ENCODE measurements around the gene HPCA.

The HPCA gene

GRCh38 chr1:32859915-32860314 is 26.4 kb upstream of the HPCA start:
- Histone ChIP-seq H2BK15ac (replicated peaks; ENCODE audit: low read depth) (no peak overlapping the region), H3K4me3 (ENCODE audit: low read length) (no peak overlapping the region), H2BK5ac (ENCODE audit: low read length) (no peak overlapping the region), H3K27ac (ENCODE audit: low read depth, low read length) (no peak overlapping the region), H3K18ac (ENCODE audit: low read length) (no peak overlapping the region), H3K36me3 (ENCODE audit: control insufficient read depth, insufficient read depth, low read length) (no peaks in the 10 kb centered on the region), H3K79me1 (ENCODE audit: low read length) (no peaks in the 10 kb centered on the region), H3K4me2 (ENCODE audit: low read length) (no peak overlapping the region), H3K27me3 (ENCODE audit: insufficient read depth, low read length, poor library complexity) (no peaks in the 10 kb centered on the region), H3K9ac (ENCODE audit: low read length) (no peak overlapping the region), H3K79me2 (ENCODE audit: control insufficient read depth, insufficient read depth, low read length) (no peaks in the 10 kb centered on the region), H3K23ac (ENCODE audit: low read length) (no peak overlapping the region), H2BK120ac (ENCODE audit: low read depth, low read length) (no peak overlapping the region), H4K5ac (ENCODE audit: low read length) (no peak overlapping the region), H3K4me1 (ENCODE audit: control insufficient read depth, low read depth, low read length) (no peaks in the 10 kb centered on the region), H3K4ac (ENCODE audit: low read depth, low read length) (no peak overlapping the region), H3K56ac (ENCODE audit: low read length) (no peak overlapping the region), H4K8ac (ENCODE audit: low read depth, low read length) (no peak overlapping the region), H2AK5ac (ENCODE audit: low read length) (no peak overlapping the region)
- no CpG with 5 or more reads among the region's 2 CpGs for WGBS (ENCODE audit: extremely low coverage, insufficient coverage, low lambda C conversion rate)
- DNase-seq = no peak

DNA sequence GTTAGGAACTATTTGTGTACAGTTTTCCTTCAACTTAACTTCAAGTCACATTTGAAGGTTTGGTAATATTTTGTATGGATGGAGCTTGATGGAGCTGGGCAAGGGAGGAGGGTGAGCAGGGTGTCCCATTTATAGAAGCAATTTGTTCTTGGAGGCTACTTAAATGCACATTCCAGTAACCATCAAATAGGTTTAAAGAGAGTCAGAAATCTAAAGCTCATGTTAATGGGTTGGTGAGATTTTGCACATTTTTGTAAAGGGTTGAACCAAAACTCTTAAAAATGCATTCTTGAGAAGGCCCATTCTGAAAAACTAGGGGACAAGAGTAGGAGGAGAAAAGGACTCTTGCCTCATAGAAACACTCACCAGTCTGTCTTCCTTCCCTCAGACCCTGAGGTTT is 25.7 kb upstream of the HPCA start:
- no peaks in the 10 kb centered on the region for H3K4me1 ChIP-seq (ENCODE audit: control insufficient read depth, low read depth, low read length)
- H3K56ac ChIP-seq (ENCODE audit: low read length) = no peak overlapping the region
- H3K27ac ChIP-seq (ENCODE audit: low read depth, low read length) = no peak overlapping the region
- H3K4me3 ChIP-seq (ENCODE audit: low read length) = no peak overlapping the region
- H2BK5ac ChIP-seq (ENCODE audit: low read length) = no peak overlapping the region
- no peak overlapping the region for H3K4ac ChIP-seq (ENCODE audit: low read depth, low read length)
- H3K18ac ChIP-seq (ENCODE audit: low read length) = no peak overlapping the region
- no peaks in the 10 kb centered on the region for H3K36me3 ChIP-seq (ENCODE audit: control insufficient read depth, insufficient read depth, low read length)
- no peak overlapping the region for H4K8ac ChIP-seq (ENCODE audit: low read depth, low read length)
- H3K9ac ChIP-seq (ENCODE audit: low read length) = no peak overlapping the region
- no peak overlapping the region for H2BK120ac ChIP-seq (ENCODE audit: low read depth, low read length)
- no peak overlapping the region for H4K5ac ChIP-seq (ENCODE audit: low read length)
- no peaks in the 10 kb centered on the region for H3K79me2 ChIP-seq (ENCODE audit: control insufficient read depth, insufficient read depth, low read length)
- H3K79me1 ChIP-seq (ENCODE audit: low read length) = no peaks in the 10 kb centered on the region
- no peak overlapping the region for H2BK15ac ChIP-seq (replicated peaks; ENCODE audit: low read depth)
- no peak overlapping the region for H3K23ac ChIP-seq (ENCODE audit: low read length)
- DNase-seq = no peak
- H3K4me2 ChIP-seq (ENCODE audit: low read length) = no peak overlapping the region
- no peak overlapping the region for H2AK5ac ChIP-seq (ENCODE audit: low read length)
- H3K27me3 ChIP-seq (ENCODE audit: insufficient read depth, low read length, poor library complexity) = no peaks in the 10 kb centered on the region

DNA sequence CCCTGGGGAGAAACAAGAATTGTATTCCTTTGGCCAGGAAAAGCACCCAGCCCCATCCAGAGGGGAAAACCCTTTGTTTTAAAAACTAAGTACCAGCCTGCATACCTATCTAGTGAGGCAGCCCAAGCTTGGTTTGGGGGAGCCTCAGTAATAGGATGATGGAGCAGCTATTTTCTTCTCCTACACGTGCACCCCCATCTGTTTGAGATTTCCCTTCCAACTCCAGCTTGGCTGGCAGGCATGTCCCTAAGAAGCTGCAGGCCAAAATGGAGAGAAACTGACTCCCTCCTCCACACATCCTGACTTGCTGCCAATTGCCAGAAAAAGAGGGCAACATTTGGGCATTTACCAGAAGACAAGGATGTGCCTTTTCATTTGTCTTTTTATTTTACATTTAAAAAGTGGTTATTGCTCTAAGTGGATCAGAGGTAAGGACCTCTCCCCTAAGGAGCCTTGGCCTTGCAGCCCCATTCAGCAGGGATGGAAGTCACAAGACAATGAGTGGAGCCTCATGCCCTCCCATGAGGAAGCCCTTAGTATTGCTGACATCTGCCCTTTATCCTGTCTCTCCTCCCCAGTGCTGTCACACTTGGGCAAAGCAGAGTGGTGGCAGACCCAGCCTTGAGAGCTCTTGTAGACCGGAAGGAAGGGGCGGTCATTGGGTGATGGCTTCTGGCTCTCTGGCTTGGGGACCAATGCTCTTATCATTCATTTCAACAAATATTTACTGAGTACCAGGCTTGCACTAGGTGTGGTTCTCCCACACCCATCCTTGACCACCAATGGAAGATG is 24.2 kb upstream of the HPCA start:
- H2AK5ac ChIP-seq (ENCODE audit: low read length) = no peak overlapping the region
- H4K5ac ChIP-seq (ENCODE audit: low read length) = no peak overlapping the region
- no CpG with 5 or more reads among the region's 3 CpGs for WGBS (ENCODE audit: extremely low coverage, insufficient coverage, low lambda C conversion rate)
- no peak overlapping the region for H3K4me2 ChIP-seq (ENCODE audit: low read length)
- H3K23ac ChIP-seq (ENCODE audit: low read length) = no peak overlapping the region
- no peaks in the 10 kb centered on the region for H3K27me3 ChIP-seq (ENCODE audit: insufficient read depth, low read length, poor library complexity)
- H2BK5ac ChIP-seq (ENCODE audit: low read length) = no peak overlapping the region
- no peak overlapping the region for H3K4ac ChIP-seq (ENCODE audit: low read depth, low read length)
- no peaks in the 10 kb centered on the region for H3K36me3 ChIP-seq (ENCODE audit: control insufficient read depth, insufficient read depth, low read length)
- H3K18ac ChIP-seq (ENCODE audit: low read length) = no peak overlapping the region
- H3K79me1 ChIP-seq (ENCODE audit: low read length) = no peaks in the 10 kb centered on the region
- DNase-seq = no peak
- no peak overlapping the region for H3K9ac ChIP-seq (ENCODE audit: low read length)
- H3K79me2 ChIP-seq (ENCODE audit: control insufficient read depth, insufficient read depth, low read length) = no peaks in the 10 kb centered on the region
- no peak overlapping the region for H3K4me3 ChIP-seq (ENCODE audit: low read length)
- no peak overlapping the region for H3K56ac ChIP-seq (ENCODE audit: low read length)
- H2BK120ac ChIP-seq (ENCODE audit: low read depth, low read length) = no peak overlapping the region
- H4K8ac ChIP-seq (ENCODE audit: low read depth, low read length) = no peak overlapping the region
- no peak overlapping the region for H3K27ac ChIP-seq (ENCODE audit: low read depth, low read length)
- no peaks in the 10 kb centered on the region for H3K4me1 ChIP-seq (ENCODE audit: control insufficient read depth, low read depth, low read length)
- H2BK15ac ChIP-seq (replicated peaks; ENCODE audit: low read depth) = no peak overlapping the region

GRCh38 chr1:32863218-32863880 is 22.9 kb upstream of the HPCA start:
- Histone ChIP-seq H3K18ac (ENCODE audit: low read length) (no peak overlapping the region), H2BK5ac (ENCODE audit: low read length) (no peak overlapping the region), H3K56ac (ENCODE audit: low read length) (no peak overlapping the region), H3K4me2 (ENCODE audit: low read length) (no peak overlapping the region), H4K8ac (ENCODE audit: low read depth, low read length) (no peak overlapping the region), H2BK120ac (ENCODE audit: low read depth, low read length) (no peak overlapping the region), H3K4ac (ENCODE audit: low read depth, low read length) (no peak overlapping the region), H3K79me1 (ENCODE audit: low read length) (no peaks in the 10 kb centered on the region), H3K9ac (ENCODE audit: low read length) (no peak overlapping the region), H4K5ac (ENCODE audit: low read length) (no peak overlapping the region), H3K27ac (ENCODE audit: low read depth, low read length) (no peak overlapping the region), H3K79me2 (ENCODE audit: control insufficient read depth, insufficient read depth, low read length) (no peaks in the 10 kb centered on the region), H3K23ac (ENCODE audit: low read length) (no peak overlapping the region), H3K36me3 (ENCODE audit: control insufficient read depth, insufficient read depth, low read length) (no peaks in the 10 kb centered on the region), H2AK5ac (ENCODE audit: low read length) (no peak overlapping the region), H3K4me1 (ENCODE audit: control insufficient read depth, low read depth, low read length) (no peaks in the 10 kb centered on the region), H3K27me3 (ENCODE audit: insufficient read depth, low read length, poor library complexity) (no peaks in the 10 kb centered on the region), H2BK15ac (replicated peaks; ENCODE audit: low read depth) (no peak overlapping the region), H3K4me3 (ENCODE audit: low read length) (no peak overlapping the region)
- no peak for DNase-seq
- no CpG with 5 or more reads among the region's 4 CpGs for WGBS (ENCODE audit: extremely low coverage, insufficient coverage, low lambda C conversion rate)

DNA sequence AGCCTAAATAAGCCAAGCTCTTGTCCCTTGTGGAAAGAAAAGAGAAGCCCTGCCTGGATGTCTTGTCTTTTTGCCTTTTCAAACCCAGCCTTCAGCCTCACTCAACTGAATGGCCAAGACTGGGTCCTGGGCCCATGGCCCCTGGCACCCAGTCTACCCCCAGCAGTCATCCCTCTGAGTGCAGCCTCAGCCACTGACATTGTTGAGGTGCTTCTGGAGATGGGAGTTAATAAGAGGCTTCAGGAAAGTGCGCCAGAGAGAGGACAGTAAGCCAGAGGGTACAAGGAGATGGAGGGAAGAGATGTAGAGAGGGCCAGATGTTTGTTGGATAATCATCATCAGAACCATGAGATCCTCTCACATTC is 22.4 kb upstream of the HPCA start:
- H4K8ac ChIP-seq (ENCODE audit: low read depth, low read length) = no peak overlapping the region
- H3K56ac ChIP-seq (ENCODE audit: low read length) = no peak overlapping the region
- no peak overlapping the region for H2AK5ac ChIP-seq (ENCODE audit: low read length)
- WGBS (ENCODE audit: extremely low coverage, insufficient coverage, low lambda C conversion rate) = no CpG with 5 or more reads among the region's 1 CpG
- no peak overlapping the region for H2BK120ac ChIP-seq (ENCODE audit: low read depth, low read length)
- no peak overlapping the region for H3K4ac ChIP-seq (ENCODE audit: low read depth, low read length)
- H4K5ac ChIP-seq (ENCODE audit: low read length) = no peak overlapping the region
- no peak overlapping the region for H3K9ac ChIP-seq (ENCODE audit: low read length)
- H3K4me1 ChIP-seq (ENCODE audit: control insufficient read depth, low read depth, low read length) = no peaks in the 10 kb centered on the region
- H3K79me1 ChIP-seq (ENCODE audit: low read length) = no peaks in the 10 kb centered on the region
- no peak overlapping the region for H3K23ac ChIP-seq (ENCODE audit: low read length)
- no peaks in the 10 kb centered on the region for H3K36me3 ChIP-seq (ENCODE audit: control insufficient read depth, insufficient read depth, low read length)
- H3K79me2 ChIP-seq (ENCODE audit: control insufficient read depth, insufficient read depth, low read length) = no peaks in the 10 kb centered on the region
- H3K4me2 ChIP-seq (ENCODE audit: low read length) = no peak overlapping the region
- H3K27me3 ChIP-seq (ENCODE audit: insufficient read depth, low read length, poor library complexity) = no peaks in the 10 kb centered on the region
- no peak overlapping the region for H3K4me3 ChIP-seq (ENCODE audit: low read length)
- no peak overlapping the region for H3K18ac ChIP-seq (ENCODE audit: low read length)
- no peak overlapping the region for H2BK5ac ChIP-seq (ENCODE audit: low read length)
- no peak overlapping the region for H3K27ac ChIP-seq (ENCODE audit: low read depth, low read length)
- H2BK15ac ChIP-seq (replicated peaks; ENCODE audit: low read depth) = no peak overlapping the region
- no peak for DNase-seq

Measured in mesendoderm (in vitro differentiated cells).